Measurements from ENCODE around the gene STK4. TPM values are rescaled to one million over a fixed set of nuclear protein-coding genes. Genes with fewer than 3 reads are reported as not detected.

Gene STK4
- total RNA-seq, 1 experiment from 2014 or later: 43.0 TPM

DNA sequence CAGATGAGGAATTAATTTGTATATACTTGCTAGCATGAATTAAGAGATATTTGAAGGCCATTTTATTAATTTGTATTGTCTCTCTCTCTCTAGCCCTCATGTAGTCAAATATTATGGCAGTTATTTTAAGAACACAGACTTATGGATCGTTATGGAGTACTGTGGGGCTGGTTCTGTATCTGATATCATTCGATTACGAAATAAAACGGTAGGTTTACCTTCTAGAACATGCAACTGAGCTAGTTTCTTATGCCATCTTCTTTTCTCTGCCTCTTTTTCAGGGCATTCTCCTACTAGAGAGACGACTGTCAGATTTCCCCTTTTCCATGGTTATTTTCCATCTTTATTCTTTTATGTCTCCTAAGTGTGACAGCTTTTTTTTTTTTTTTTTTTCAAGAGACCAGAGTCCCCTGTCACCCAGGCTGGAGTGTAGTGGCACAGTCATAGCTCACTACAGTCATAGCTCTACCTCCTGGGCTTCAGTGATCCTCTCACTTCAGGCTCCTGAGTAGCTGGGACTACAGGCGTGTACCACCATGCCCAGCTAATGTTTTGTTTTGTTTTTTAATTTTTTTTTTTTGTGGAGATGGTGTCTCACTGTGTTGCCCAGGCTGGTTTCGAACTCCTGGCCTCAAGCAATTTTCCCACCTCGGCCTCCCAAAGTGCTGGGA lies 15.6 kb downstream of the STK4 start:
- no peak overlapping the region for H3K9ac ChIP-seq (ENCODE audit: extremely low read depth, insufficient read length, low read length)
- H4K8ac ChIP-seq (replicated peaks; ENCODE audit: insufficient read length, low read depth, low read length): no peak overlapping the region
- no peak overlapping the region for H3K27ac ChIP-seq (ENCODE audit: insufficient read length, low read depth, low read length)
- no peak overlapping the region for H3K14ac ChIP-seq (ENCODE audit: insufficient read depth, low read length)
- no peaks in the 10 kb centered on the region for H3K79me2 ChIP-seq (ENCODE audit: insufficient read depth, low read length)
- H3K79me1 ChIP-seq (ENCODE audit: insufficient read depth, low read depth, low read length, poor library complexity, severe bottlenecking): no peaks in the 10 kb centered on the region
- H4K5ac ChIP-seq (ENCODE audit: insufficient read length, low read depth, low read length): no peak overlapping the region
- H3K4me1 ChIP-seq (ENCODE audit: insufficient read depth, low read length): no peaks in the 10 kb centered on the region
- no peak overlapping the region for H3K23ac ChIP-seq (ENCODE audit: insufficient read length, low read depth, low read length)
- H3K4ac ChIP-seq (ENCODE audit: low read depth, low read length): no peak overlapping the region
- H3K9me3 ChIP-seq (ENCODE audit: control insufficient read depth, low read depth, low read length): no peaks in the 10 kb centered on the region
- H3K4me1 Mint-ChIP-seq: no peaks in the 10 kb centered on the region
- H2BK120ac ChIP-seq (ENCODE audit: low read depth, low read length, poor library complexity, severe bottlenecking): no peak overlapping the region
- H2BK15ac ChIP-seq (ENCODE audit: low read depth, low read length): no peak overlapping the region
- H3T11ph ChIP-seq (ENCODE audit: low read length): no peak overlapping the region
- H3K23me2 ChIP-seq (ENCODE audit: insufficient read length, low read depth, low read length, poor library complexity, severe bottlenecking): no peaks in the 10 kb centered on the region
- H2AFZ ChIP-seq (ENCODE audit: low read length): no peak overlapping the region
- TF ChIP-seq CTCF (conservative IDR thresholded peaks at IDR 0.05): no peak
- no peak overlapping the region for H3K4me3 Mint-ChIP-seq
- H3K27me3 ChIP-seq (ENCODE audit: insufficient read depth, low read length): no peaks in the 10 kb centered on the region
- no peaks in the 10 kb centered on the region for H4K20me1 ChIP-seq (ENCODE audit: control insufficient read depth, insufficient read depth, insufficient read length)
- no peak overlapping the region for H3K18ac ChIP-seq (ENCODE audit: insufficient read length, low read depth, low read length)
- H3K36me3 Mint-ChIP-seq (ENCODE audit: insufficient read depth in 1 of 3, low read depth in 3 of 3): peaks cover 5 to 58% (median 46%) of the 10 kb centered on the region in 3 experiments; a peak in 6 of 7 replicates
- H4K91ac ChIP-seq (ENCODE audit: insufficient read length, low read depth, low read length): no peak overlapping the region
- DNase-seq: no peak
- H3K27me3 Mint-ChIP-seq (ENCODE audit: low read depth): no peaks in the 10 kb centered on the region
- no peak overlapping the region for H3K4me2 ChIP-seq (ENCODE audit: insufficient read depth, insufficient read length, low read length)
- H2BK12ac ChIP-seq (ENCODE audit: insufficient read length, low read depth, low read length): no peak overlapping the region
- no peak overlapping the region for H3K27ac Mint-ChIP-seq
- no CpG with 5 or more reads among the region's 8 CpGs for WGBS (ENCODE audit: extremely low coverage, insufficient read length, low lambda C conversion rate)
- H2AK5ac ChIP-seq (ENCODE audit: insufficient read length, low read length): no peak overlapping the region
- no peak overlapping the region for H2BK5ac ChIP-seq (ENCODE audit: insufficient read length, low read length)
- H2BK20ac ChIP-seq (ENCODE audit: low read depth, low read length, poor library complexity, severe bottlenecking): no peak overlapping the region
- H3K56ac ChIP-seq (ENCODE audit: insufficient read length, low read depth, low read length): no peak overlapping the region
- no peaks in the 10 kb centered on the region for H3K9me3 Mint-ChIP-seq

Measured in H9 (cell line).